ENCODE results near the gene SERINC2.
"Not testable (repeated sequence)": the region's sequence is repeated elsewhere in the genome, so short reads cannot be mapped to it uniquely, and the experiment has no call there.

The SERINC2 gene

DNA sequence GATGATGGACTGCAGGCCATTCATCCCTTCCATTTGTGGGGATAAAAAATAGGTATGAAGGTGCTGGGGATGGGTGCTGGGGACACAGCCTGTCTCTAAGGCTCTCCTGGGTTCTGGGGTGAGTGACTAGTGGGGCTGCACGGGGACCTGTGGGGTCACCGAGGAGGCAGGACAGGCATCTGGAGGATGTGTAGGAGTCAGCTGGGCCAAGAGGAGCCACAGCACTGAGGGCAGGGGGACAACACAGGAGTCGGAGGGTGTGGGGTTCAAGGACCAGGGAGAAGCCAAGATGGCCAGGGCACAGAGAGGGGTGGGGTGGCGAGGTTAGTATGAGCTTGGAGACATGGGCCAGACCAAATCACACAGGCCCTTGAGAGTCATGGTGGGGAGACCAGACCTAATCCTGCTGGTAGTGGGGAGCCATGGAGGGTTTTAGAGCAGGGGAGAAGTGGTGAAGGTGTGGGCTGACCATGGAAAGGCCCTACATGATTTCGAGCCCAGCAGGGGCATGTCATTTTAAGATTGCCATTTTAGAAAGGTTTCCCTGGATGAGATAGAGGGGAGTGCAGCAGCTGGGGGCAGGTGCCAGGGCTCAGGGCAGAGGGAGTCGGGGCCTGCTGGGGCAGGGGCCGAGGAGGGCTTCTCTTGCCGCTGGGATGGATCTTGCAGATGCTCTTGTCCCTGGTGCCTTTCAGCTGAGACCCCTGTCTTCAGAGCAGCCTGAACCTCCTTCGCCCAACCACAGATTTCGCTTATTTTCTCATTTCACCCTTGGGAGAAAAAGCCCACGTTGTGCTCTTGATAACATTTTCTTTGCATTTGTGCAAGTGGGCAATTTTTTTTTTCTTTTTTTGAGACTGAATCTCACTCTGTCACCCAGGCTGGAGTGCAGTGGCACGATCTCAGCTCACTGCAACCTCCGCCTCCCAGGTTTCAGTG is 22.7 kb downstream of the SERINC2 start:
- no peak for DNase-seq

GRCh38 chr1:31436596-31437432 is 23.8 kb downstream of the SERINC2 start:
- no peak for DNase-seq

DNA sequence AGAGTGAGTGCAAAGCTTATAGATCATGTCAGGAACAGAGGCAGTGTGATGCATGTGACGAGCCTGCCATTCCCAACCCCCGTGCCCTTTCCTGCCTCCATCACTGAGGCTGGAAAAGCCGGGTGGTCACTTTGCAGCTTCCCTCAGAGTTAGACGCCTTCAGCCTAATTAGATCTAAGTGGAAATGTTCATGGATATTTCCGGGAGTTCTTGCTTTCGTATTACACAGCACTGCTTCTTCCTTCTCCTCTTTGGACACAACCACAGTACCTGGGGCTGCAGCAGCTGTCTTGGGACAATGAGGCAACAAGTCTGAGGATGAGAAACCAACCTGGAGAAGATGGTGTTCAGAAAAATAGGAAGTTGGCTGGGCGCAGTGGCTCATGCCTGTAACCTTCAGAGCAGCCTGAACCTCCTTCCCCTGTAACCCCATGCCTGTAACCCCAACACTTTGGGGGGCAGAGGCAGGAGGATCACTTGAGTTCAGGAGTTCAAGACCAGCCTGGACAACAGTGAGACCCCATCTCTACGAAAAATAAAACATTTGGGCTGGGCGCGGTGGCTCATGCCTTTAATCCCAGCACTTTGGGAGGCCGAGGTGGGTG is 24.5 kb downstream of the SERINC2 start:
- DNase-seq, result no peak

DNA sequence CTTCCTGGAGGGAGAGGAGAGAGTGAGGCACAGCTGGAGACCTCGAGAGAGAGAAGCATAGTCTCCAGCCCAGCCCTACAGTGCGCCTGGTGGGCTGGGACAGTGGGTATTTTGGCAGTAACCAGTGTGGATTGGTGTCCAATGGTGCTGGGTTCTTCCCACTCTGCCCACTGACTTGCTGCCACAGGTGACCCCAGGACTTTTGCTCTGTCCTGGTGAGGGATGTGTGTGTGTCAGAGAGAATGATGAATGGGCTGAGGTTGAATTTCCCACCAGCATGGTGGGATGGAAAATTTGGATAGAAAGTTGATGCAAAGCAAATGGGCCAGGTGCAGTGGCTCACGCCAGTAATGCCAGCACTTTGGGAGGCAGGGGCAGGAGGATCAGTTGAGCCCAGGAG is 26.3 kb downstream of the SERINC2 start:
- DNase-seq, result no peak

GRCh38 chr1:31441073-31441472 is 28.1 kb downstream of the SERINC2 start:
- DNase-seq, result no peak

GRCh38 chr1:31441558-31441957 is 28.5 kb downstream of the SERINC2 start:
- no peak for DNase-seq

DNA sequence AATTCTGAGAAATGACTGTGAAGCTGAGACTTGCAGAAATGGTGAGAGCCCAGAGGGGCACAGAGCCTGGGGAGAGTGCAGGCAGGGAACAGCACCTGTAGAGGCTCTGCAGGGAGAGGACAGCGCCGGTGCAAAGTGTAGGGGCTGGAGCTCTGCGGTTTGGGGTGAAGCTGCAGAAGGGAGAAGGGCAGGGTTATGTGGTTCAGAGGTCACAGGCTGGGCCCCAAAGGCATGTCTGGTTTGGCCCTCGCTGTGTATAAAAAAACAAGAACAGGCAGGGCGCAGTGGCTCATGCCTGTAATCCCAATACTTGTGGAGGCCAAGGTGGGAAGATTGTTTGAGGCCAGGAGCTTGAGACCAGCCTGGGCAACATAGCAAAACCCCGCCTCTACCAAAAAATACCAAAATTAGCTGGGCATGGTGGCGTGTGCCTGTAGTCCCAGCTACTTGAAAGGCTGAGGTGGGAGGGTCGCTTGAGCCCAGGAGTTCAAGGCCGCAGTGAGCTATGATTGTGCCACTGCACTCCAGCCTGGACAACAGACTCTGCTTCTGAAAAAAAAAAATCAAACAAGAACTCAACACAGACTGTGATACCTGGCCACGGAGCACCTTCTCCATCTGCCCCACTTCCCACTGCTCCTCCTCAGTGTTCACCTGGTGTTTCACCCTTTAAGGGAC is 29.1 kb downstream of the SERINC2 start:
- no peak for DNase-seq

- no peak for DNase-seq
Measured at GRCh38 chr1:31442648-31442994, 29.6 kb downstream of the SERINC2 start.

GRCh38 chr1:31443673-31444072 is 30.7 kb downstream of the SERINC2 start:
- no peak for DNase-seq

- no peak for DNase-seq
Measured at GRCh38 chr1:31444725-31445448, 31.9 kb downstream of the SERINC2 start.

- DNase-seq, result no peak
Measured at GRCh38 chr1:31445951-31446350, 32.9 kb downstream of the SERINC2 start.

DNA sequence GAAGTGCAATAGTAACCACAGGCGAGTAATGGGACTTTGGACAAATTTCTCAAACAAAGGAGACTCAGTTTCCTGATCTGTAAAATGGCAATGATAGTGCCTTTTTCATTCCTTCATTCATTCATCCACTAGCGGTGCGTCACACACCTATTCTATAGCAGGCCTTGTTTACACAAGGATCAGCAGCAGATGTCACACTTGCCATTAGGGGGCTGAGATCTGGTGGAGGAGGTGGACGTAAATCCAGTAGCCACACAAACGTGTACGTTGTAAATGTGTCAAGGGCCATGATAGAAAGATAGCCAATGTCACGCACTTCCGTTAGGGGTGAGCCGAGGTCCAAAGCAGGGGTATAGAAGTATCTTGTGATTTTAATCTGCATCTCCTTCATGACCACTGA is 34.2 kb downstream of the SERINC2 start:
- no peak for DNase-seq

- DNase-seq, result no peak
Measured at GRCh38 chr1:31453384-31454079, 40.5 kb downstream of the SERINC2 start.

- no peak for DNase-seq
Measured at GRCh38 chr1:31458287-31458896, 45.4 kb downstream of the SERINC2 start.

GRCh38 chr1:31460027-31460426 is 47.0 kb downstream of the SERINC2 start:
- no peak for DNase-seq

GRCh38 chr1:31467005-31467674 is 54.1 kb downstream of the SERINC2 start:
- DNase-seq, result no peak

GRCh38 chr1:31470794-31471315 is 57.8 kb downstream of the SERINC2 start:
- DNase-seq, result no peak

DNA sequence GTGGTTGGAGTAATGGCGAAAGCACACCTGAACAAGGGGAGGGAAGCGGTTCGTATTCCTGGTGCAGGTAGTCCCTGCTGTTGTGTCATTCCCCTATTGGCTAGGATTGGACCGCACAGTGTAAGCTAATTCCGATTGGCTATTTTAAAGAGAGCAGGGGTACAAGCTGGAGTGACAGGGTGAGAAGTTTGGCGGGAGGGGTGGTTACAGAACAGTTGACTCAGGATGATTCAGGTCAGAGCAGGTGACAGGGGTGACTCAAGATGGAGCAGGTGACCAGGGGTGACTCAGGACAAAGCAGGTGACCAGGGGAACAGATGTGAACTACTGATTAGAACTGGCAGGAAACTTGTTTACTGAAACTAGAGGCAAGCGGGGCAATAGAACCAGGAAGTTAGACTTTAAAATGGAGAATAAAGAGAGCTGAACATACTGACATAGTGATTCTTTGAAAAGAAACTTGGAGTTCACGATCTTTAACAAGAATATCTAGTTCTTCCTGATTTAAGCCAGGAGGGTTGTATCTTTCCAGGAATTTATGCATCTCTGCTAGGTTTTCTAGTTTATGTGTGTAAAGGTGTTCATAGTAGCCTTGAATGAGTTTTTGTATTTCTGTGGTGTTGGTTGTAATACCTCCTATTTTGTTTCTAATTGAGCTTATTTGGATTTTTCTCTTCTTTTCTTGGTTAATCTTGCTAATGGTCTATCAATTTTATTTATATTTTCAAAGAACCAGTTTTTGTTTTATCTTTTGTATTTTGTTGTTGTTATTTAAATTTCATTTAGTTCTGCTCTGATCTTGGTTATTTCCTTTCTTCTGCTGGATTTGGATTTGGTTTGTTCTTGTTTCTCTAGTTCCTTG is 58.7 kb downstream of the SERINC2 start:
- not testable (repeated sequence) for DNase-seq

GRCh38 chr1:31472314-31472651 is 59.3 kb downstream of the SERINC2 start:
- DNase-seq, result not testable (repeated sequence)

Measured in activated CD4-positive, alpha-beta T cell treated with anti-CD3 and anti-CD28 coated beads for 1 hour (primary cell).